HCT116 (cell line): ENCODE data around the gene DCHS2. TPM values are rescaled to one million over a fixed set of nuclear protein-coding genes. Genes with fewer than 3 reads are reported as not detected.

ENCODE experiments used
- ATAC-seq: fragments of 200-7000 bp; cut with Tn5 transposase; 2 replicates; pipeline ENCODE4 v1.9.1; 2020; ENCODE audit warnings: mild to moderate bottlenecking, moderate library complexity
- BruUV-seq: library from RNA; stranded (reverse); fragments of 400-500 nt; replicated peaks from 2 replicates; lab custom pipeline; 2021; lab: Mats Ljungman, UMichigan
- CTCF ChIA-PET: fragments of 300-600 bp; sonication (Branson Sonifier 250); formaldehyde crosslinking; loops from one replicate; lab custom pipeline; 2021; ENCODE audit warnings: antibody characterized with exemption; lab: Charles Lee
- POLR2A ChIA-PET: fragments of 300-600, 350-600 bp; sonication (Branson Sonifier 250); formaldehyde crosslinking; loops from one replicate; lab custom pipeline; 2021; ENCODE audit warnings: antibody characterized with exemption; lab: Charles Lee
- RAD21 ChIA-PET, 2 experiments: fragments of 300-600 bp; sonication (Branson Sonifier 250); formaldehyde crosslinking; loops; one replicate each; lab custom pipeline; 2023; ENCODE audit warnings: low total read pairs in 2 of 2; ENCODE audit not compliant: uncharacterized antibody in 2 of 2, unreplicated experiment in 2 of 2, low non-redundant PET in 1 of 2; lab: Charles Lee
- DNase-seq: peaks from one replicate; pipeline ENCODE4 v3.0.0-alpha.2; 2010; ENCODE audit warnings: low read depth, low spot score
- H2AFZ ChIP-seq: fragments of 200-600 bp; shearing (Covaris generic), sonication (generic); 2 replicates; pipeline ENCODE4 v1.6.1; 2017; ENCODE audit warnings: low read depth, mixed run types, mixed read lengths, antibody characterized with exemption, low read length; ENCODE audit not compliant: poor library complexity, severe bottlenecking
- H3K27ac ChIP-seq: 2 replicates; pipeline ENCODE4 v1.5.1; 2012; ENCODE audit warnings: low read depth, low read length
- H3K27me3 ChIP-seq: fragments of 200-600 bp; sonication (generic); 2 replicates; pipeline ENCODE4 v1.6.1; 2016; ENCODE audit warnings: mixed run types, low read length, mixed read lengths; ENCODE audit not compliant: insufficient read depth
- H3K36me3 ChIP-seq, 2 experiments: fragments of 200-500 bp in 1 of 2; fragments of 200-600 bp in 1 of 2; sonication (Bioruptor generic) in 1 of 2; sonication (generic) in 1 of 2; 2 replicates each; pipeline versions ENCODE4 v1.5.1 to v1.6.1; 2014 to 2016; ENCODE audit warnings: low read length in 2 of 2, inconsistent platforms in 1 of 2, mixed read lengths in 1 of 2, mixed run types in 1 of 2; ENCODE audit not compliant: insufficient read depth in 2 of 2, control insufficient read depth in 1 of 2
- H3K4me1 ChIP-seq, 2 experiments: fragments of 200-600 bp in 1 of 2; sonication (generic) in 1 of 2; 2 replicates each; pipeline versions ENCODE4 v1.5.1 to v1.6.1; 2012 to 2017; ENCODE audit warnings: low read length in 2 of 2, inconsistent platforms in 1 of 2, mild to moderate bottlenecking in 1 of 2, mixed read lengths in 1 of 2, mixed run types in 1 of 2, moderate library complexity in 1 of 2; ENCODE audit not compliant: insufficient read depth in 2 of 2, control insufficient read depth in 1 of 2
- H3K4me2 ChIP-seq: fragments of 200-600 bp; sonication (generic); 2 replicates; pipeline ENCODE4 v1.6.1; 2017; ENCODE audit warnings: mixed run types, low read length, mixed read lengths
- H3K4me3 ChIP-seq, 2 experiments: fragments of 200-600 bp in 1 of 2; sonication (generic) in 1 of 2; replicated peaks in 1 of 2; 2 replicates each; pipeline ENCODE4 v1.5.1; 2011 to 2016; ENCODE audit warnings: low read length in 2 of 2, control low read depth in 1 of 2, low read depth in 1 of 2, mild to moderate bottlenecking in 1 of 2, mixed read lengths in 1 of 2, mixed run types in 1 of 2
- H3K79me2 ChIP-seq: fragments of 200-600 bp; sonication (generic); 2 replicates; pipeline ENCODE4 v1.6.1; 2017; ENCODE audit warnings: mild to moderate bottlenecking, mixed run types, low read length, moderate library complexity, mixed read lengths; ENCODE audit not compliant: insufficient read depth
- H3K9ac ChIP-seq: fragments of 200-600 bp; sonication (generic); 2 replicates; pipeline ENCODE4 v1.6.1; 2016; ENCODE audit warnings: low read length, mixed read lengths
- H3K9me2 ChIP-seq: fragments of 200-600 bp; sonication (generic), shearing (Covaris generic); 2 replicates; pipeline ENCODE4 v1.6.1; 2017; ENCODE audit warnings: mixed run types, mild to moderate bottlenecking, moderate library complexity; ENCODE audit not compliant: insufficient read depth
- H3K9me3 ChIP-seq, 2 experiments: fragments of 200-500 bp in 1 of 2; fragments of 200-600 bp in 1 of 2; sonication (Bioruptor generic) in 1 of 2; sonication (generic) in 1 of 2; 2 replicates each; pipeline ENCODE4 v1.6.1; 2014 to 2017; ENCODE audit warnings: low read length in 2 of 2, mixed read lengths in 2 of 2, inconsistent platforms in 1 of 2, low read depth in 1 of 2, mild to moderate bottlenecking in 1 of 2, mixed run types in 1 of 2, moderate library complexity in 1 of 2; ENCODE audit not compliant: control insufficient read depth in 1 of 2, insufficient read depth in 1 of 2
- H4K20me1 ChIP-seq: fragments of 200-600 bp; sonication (generic), shearing (Covaris generic); 2 replicates; pipeline ENCODE4 v1.6.1; 2017; ENCODE audit warnings: mixed run types, mild to moderate bottlenecking, moderate library complexity; ENCODE audit not compliant: insufficient read depth
- CEBPB ChIP-seq: IDR thresholded peaks from 2 replicates; pipeline ENCODE4 v1.6.1; 2012; ENCODE audit warnings: low read depth
- ZNF274 ChIP-seq: fragments of 200-500 bp; sonication (Bioruptor generic); IDR thresholded peaks from 2 replicates; pipeline ENCODE4 v1.6.1; 2014; ENCODE audit warnings: mild to moderate bottlenecking, low read depth, low read length, inconsistent platforms
- intact Hi-C: fragments of 100-400 bp; cut with micrococcal nuclease; formaldehyde crosslinking; loops from 2 replicates; pipeline ENCODE4 v1.10.0; 2022
- total RNA-seq: library from RNA; stranded (reverse); gene quantifications from one replicate; pipeline ENCODE4 v1.2.1, GENCODE V29; 2021; ENCODE audit not compliant: unreplicated experiment
- TF ChIP-seq, protein P1 (sequence below): IDR thresholded peaks from 2 replicates; pipeline ENCODE4 v1.6.1; 2012
- TF ChIP-seq, protein P2 (sequence below), 3 experiments: fragments of 200-600 bp in 1 of 3; sonication (generic) in 1 of 3; IDR thresholded peaks in 2 of 3; conservative IDR thresholded peaks in 1 of 3; 2 replicates each; pipeline ENCODE4 v1.5.1; 2012 to 2017; ENCODE audit warnings: low read depth in 2 of 3, low read length in 2 of 3, antibody characterized with exemption in 1 of 3, borderline replicate concordance in 1 of 3, control low read depth in 1 of 3, mild to moderate bottlenecking in 1 of 3, mixed read lengths in 1 of 3, mixed run types in 1 of 3, moderate library complexity in 1 of 3; ENCODE audit not compliant: insufficient read depth in 1 of 3

Gene DCHS2
- total RNA-seq, 1 experiment from 2014 or later, result 0.05 TPM

DNA sequence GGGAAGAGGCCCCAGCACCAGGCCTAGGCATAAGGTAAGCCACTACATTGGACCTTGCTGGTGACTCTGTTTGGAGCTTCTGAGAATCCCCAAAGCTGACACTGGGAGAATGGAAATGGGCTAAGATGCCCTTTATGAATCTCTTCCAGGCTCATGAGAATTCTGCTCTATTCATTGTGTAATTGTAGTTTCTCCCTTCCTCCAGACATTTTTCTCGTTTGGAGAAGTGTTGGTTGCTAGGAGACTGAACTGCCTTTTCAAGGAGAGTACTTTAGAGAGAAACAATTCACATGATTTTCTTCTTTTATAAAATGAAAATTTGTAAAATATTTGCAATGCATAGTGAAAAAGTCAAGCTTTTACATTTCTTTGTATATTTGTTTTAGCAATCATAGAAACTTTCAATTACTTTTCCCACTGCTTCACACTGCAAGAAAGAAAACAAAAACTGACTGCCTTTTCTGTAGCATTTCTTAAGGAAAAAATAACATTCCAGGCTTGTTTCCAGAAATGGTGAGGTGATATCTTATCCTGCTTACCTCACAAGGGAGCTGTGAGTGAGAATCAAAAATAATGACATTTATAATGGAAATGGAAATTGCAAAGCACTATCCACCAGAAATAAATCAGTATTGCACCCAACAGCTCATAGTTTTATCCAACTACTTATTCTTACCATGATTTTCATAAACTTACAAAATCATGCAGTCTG is 24.9 kb upstream of the DCHS2 start:
- H3K4me2 ChIP-seq, result no peak overlapping the region
- no peak overlapping the region for H2AFZ ChIP-seq
- no peaks in the 10 kb centered on the region for H3K4me1 ChIP-seq
- no peaks in the 10 kb centered on the region for H4K20me1 ChIP-seq
- CTCF ChIA-PET, result interaction anchor here (2.2 kb wide), 1 partner anchor 10 kb away, joined by 12 read pairs; no protein-coding TSS in a partner anchor
- TF ChIP-seq, protein P1, sequence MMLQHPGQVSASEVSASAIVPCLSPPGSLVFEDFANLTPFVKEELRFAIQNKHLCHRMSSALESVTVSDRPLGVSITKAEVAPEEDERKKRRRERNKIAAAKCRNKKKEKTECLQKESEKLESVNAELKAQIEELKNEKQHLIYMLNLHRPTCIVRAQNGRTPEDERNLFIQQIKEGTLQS, result no peak
- no peak for TF ChIP-seq CEBPB
- TF ChIP-seq, protein P2, sequence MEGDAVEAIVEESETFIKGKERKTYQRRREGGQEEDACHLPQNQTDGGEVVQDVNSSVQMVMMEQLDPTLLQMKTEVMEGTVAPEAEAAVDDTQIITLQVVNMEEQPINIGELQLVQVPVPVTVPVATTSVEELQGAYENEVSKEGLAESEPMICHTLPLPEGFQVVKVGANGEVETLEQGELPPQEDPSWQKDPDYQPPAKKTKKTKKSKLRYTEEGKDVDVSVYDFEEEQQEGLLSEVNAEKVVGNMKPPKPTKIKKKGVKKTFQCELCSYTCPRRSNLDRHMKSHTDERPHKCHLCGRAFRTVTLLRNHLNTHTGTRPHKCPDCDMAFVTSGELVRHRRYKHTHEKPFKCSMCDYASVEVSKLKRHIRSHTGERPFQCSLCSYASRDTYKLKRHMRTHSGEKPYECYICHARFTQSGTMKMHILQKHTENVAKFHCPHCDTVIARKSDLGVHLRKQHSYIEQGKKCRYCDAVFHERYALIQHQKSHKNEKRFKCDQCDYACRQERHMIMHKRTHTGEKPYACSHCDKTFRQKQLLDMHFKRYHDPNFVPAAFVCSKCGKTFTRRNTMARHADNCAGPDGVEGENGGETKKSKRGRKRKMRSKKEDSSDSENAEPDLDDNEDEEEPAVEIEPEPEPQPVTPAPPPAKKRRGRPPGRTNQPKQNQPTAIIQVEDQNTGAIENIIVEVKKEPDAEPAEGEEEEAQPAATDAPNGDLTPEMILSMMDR (IDR thresholded peaks at IDR 0.05 in 2 of 3, conservative IDR thresholded peaks at IDR 0.05 in 1 of 3; ENCODE audit: borderline replicate concordance in 1 of 3, insufficient read depth in 1 of 3, low read depth in 2 of 3, low read length in 2 of 3), result no peak
- intact Hi-C loops, result no loop called here
- no peak for DNase-seq
- RAD21 ChIA-PET, result no interaction called here
- no peak overlapping the region for H3K27ac ChIP-seq
- no TSS peak for BruUV-seq
- H3K36me3 ChIP-seq, result no peaks in the 10 kb centered on the region
- ATAC-seq, result no peak
- H3K9me3 ChIP-seq, result no peaks in the 10 kb centered on the region
- no peak overlapping the region for H3K9ac ChIP-seq
- no peak overlapping the region for H3K4me3 ChIP-seq
- POLR2A ChIA-PET, result no interaction called here
- H3K79me2 ChIP-seq, result no peaks in the 10 kb centered on the region
- H3K9me2 ChIP-seq, result no peaks in the 10 kb centered on the region
- H3K27me3 ChIP-seq, result peaks cover 3% of the 10 kb centered on the region; the same call in 1 of the 2 replicates

DNA sequence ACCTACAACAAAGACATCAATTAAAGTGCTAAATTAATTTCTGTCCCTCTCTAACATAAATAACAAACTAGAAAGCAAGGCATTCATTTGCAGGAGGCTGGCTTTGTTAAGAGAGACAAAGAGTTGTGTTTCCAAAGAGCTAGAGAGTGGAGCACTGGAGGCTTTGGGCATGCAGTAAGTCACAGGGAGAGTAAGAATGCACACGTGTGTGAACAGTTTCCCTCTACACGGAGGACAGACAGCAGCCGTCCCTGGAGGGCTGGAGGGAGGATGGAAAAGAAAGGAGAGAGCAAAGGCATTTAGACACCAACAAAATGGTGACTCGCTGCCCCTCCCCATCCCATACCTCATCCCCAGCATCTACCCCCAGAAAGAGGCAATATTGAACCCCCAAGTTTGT is 20.4 kb upstream of the DCHS2 start:
- H3K9me2 ChIP-seq, result no peaks in the 10 kb centered on the region
- H3K79me2 ChIP-seq, result no peaks in the 10 kb centered on the region
- H3K9ac ChIP-seq, result no peak overlapping the region
- no TSS peak for BruUV-seq
- intact Hi-C loops, result no loop called here
- no peaks in the 10 kb centered on the region for H4K20me1 ChIP-seq
- H3K4me2 ChIP-seq, result no peak overlapping the region
- TF ChIP-seq ZNF274, result no peak
- TF ChIP-seq, protein P2 (IDR thresholded peaks at IDR 0.05 in 2 of 3, conservative IDR thresholded peaks at IDR 0.05 in 1 of 3; ENCODE audit: borderline replicate concordance in 1 of 3, insufficient read depth in 1 of 3, low read depth in 2 of 3, low read length in 2 of 3), result no peak
- no peak overlapping the region for H3K4me3 ChIP-seq
- POLR2A ChIA-PET, result no interaction called here
- RAD21 ChIA-PET, result no interaction called here
- H2AFZ ChIP-seq, result no peak overlapping the region
- peaks cover 0 to 2% of the 10 kb centered on the region in 2 experiments; a peak in 1 of 4 replicates for H3K4me1 ChIP-seq
- no peaks in the 10 kb centered on the region for H3K9me3 ChIP-seq
- DNase-seq (no peak), ATAC-seq (no peak)
- H3K27ac ChIP-seq, result no peak overlapping the region
- CTCF ChIA-PET, result no interaction called here
- no peaks in the 10 kb centered on the region for H3K27me3 ChIP-seq
- no peaks in the 10 kb centered on the region for H3K36me3 ChIP-seq
